ENCODE data around the gene TDRD9.

Gene TDRD9

GRCh38 chr14:104078031-104078455 lies 149.8 kb downstream of the TDRD9 start:
- DNase-seq = peak; percentile 88

- DNase-seq = no peak
Observed at GRCh38 chr14:104080376-104081260, 152.4 kb downstream of the TDRD9 start.

- no peak for DNase-seq
Observed at GRCh38 chr14:104081261-104081835, 153.1 kb downstream of the TDRD9 start.

GRCh38 chr14:104081951-104082464 lies 153.8 kb downstream of the TDRD9 start:
- no peak for DNase-seq

GRCh38 chr14:104082807-104083206 lies 154.6 kb downstream of the TDRD9 start:
- DNase-seq = no peak

GRCh38 chr14:104084251-104085002 lies 156.2 kb downstream of the TDRD9 start:
- no peak for DNase-seq

- DNase-seq = no peak
Observed at GRCh38 chr14:104085032-104085888, 157.0 kb downstream of the TDRD9 start, which contains the start of gene ASPG. ASPG (plus strand) TSS chr14:104085700; CDS start chr14:104085771, 71 bp downstream.

GRCh38 chr14:104085889-104086201 lies 157.6 kb downstream of the TDRD9 start:
- no peak for DNase-seq

- DNase-seq = no peak
Observed at GRCh38 chr14:104086210-104086660, 158.0 kb downstream of the TDRD9 start.

- DNase-seq = no peak
Observed at GRCh38 chr14:104086661-104087461, 158.6 kb downstream of the TDRD9 start.

- DNase-seq = no peak
Observed at GRCh38 chr14:104087505-104087904, 159.2 kb downstream of the TDRD9 start.

- no peak for DNase-seq
Observed at GRCh38 chr14:104087981-104088850, 160.0 kb downstream of the TDRD9 start.

- no peak for DNase-seq
Observed at GRCh38 chr14:104090071-104090748, 162.0 kb downstream of the TDRD9 start.

GRCh38 chr14:104091061-104091926 lies 163.0 kb downstream of the TDRD9 start:
- no peak for DNase-seq

GRCh38 chr14:104091927-104092771 lies 163.9 kb downstream of the TDRD9 start:
- DNase-seq = no peak

GRCh38 chr14:104092931-104093365 lies 164.7 kb downstream of the TDRD9 start:
- no peak for DNase-seq

- no peak for DNase-seq
Observed at GRCh38 chr14:104093366-104094055, 165.3 kb downstream of the TDRD9 start.

All from stimulated activated CD4-positive, alpha-beta T cell treated with anti-CD3 and anti-CD28 coated beads, Interleukin-1b, Interleukin-23, amount 100 ng/mL, for 48 hours (primary cell).